Measurements from ENCODE around the gene ZNF519.

Gene ZNF519

DNA sequence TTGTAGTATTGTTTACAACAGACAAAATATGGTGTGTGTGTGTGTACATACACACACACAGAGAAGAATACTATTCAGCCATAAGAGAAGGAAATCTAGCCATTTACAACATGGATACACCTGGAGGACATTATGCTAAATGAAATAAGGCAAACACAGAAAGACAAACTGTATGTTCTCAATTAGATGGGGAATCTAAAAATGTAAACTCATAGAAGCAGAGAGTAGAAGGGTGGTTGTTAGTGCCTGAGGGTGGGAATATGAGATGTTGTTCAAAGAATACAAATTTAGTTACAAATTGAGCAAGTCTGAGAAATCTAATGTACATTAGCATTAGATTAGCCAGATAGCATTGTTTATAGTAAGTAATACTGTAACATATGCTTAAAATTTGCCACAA lies 11.3 kb downstream of the ZNF519 start:
- TF ChIP-seq, protein P1, sequence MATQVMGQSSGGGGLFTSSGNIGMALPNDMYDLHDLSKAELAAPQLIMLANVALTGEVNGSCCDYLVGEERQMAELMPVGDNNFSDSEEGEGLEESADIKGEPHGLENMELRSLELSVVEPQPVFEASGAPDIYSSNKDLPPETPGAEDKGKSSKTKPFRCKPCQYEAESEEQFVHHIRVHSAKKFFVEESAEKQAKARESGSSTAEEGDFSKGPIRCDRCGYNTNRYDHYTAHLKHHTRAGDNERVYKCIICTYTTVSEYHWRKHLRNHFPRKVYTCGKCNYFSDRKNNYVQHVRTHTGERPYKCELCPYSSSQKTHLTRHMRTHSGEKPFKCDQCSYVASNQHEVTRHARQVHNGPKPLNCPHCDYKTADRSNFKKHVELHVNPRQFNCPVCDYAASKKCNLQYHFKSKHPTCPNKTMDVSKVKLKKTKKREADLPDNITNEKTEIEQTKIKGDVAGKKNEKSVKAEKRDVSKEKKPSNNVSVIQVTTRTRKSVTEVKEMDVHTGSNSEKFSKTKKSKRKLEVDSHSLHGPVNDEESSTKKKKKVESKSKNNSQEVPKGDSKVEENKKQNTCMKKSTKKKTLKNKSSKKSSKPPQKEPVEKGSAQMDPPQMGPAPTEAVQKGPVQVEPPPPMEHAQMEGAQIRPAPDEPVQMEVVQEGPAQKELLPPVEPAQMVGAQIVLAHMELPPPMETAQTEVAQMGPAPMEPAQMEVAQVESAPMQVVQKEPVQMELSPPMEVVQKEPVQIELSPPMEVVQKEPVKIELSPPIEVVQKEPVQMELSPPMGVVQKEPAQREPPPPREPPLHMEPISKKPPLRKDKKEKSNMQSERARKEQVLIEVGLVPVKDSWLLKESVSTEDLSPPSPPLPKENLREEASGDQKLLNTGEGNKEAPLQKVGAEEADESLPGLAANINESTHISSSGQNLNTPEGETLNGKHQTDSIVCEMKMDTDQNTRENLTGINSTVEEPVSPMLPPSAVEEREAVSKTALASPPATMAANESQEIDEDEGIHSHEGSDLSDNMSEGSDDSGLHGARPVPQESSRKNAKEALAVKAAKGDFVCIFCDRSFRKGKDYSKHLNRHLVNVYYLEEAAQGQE (IDR thresholded peaks at IDR 0.05; ENCODE audit: insufficient read depth in 1 of 2, low read depth in 2 of 2, low read length in 2 of 2): no peak
- TF ChIP-seq FOXP2 (optimal IDR thresholded peaks at IDR 0.05; ENCODE audit: borderline replicate concordance, extremely low read depth, extremely low read length, insufficient read depth) (no peak), SIN3A (IDR thresholded peaks at IDR 0.05; ENCODE audit: borderline replicate concordance, insufficient read depth, low read length) (no peak), POLR2AphosphoS5 (IDR thresholded peaks at IDR 0.05; ENCODE audit: low read depth, low read length) (no peak), TAF1 (IDR thresholded peaks at IDR 0.05; ENCODE audit: borderline replicate concordance, insufficient read depth, low read length) (no peak)

DNA sequence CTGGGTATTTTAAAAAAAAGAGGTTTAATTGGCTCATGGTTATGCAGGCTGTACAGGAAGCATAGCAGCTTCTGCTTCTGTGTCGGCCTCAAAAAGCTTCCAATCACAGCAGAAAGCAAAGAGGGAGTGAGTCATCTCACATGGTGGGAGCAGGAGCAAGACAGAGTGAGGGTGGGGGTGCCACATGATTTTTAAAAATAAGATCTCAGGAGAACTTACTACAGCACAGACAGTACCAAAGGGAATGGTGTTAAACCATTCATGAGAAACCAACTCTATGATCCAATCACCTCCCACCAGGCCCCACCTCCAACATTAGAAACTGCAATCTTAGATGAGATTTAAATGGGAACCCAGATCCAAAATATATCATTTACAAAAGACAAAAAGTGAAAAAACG lies 14.6 kb downstream of the ZNF519 start:
- TF ChIP-seq FOXP2 (optimal IDR thresholded peaks at IDR 0.05; ENCODE audit: borderline replicate concordance, extremely low read depth, extremely low read length, insufficient read depth): no peak
- no peak for TF ChIP-seq SIN3A (IDR thresholded peaks at IDR 0.05; ENCODE audit: borderline replicate concordance, insufficient read depth, low read length)
- TF ChIP-seq POLR2AphosphoS5 (IDR thresholded peaks at IDR 0.05; ENCODE audit: low read depth, low read length): no peak
- no peak for TF ChIP-seq TAF1 (IDR thresholded peaks at IDR 0.05; ENCODE audit: borderline replicate concordance, insufficient read depth, low read length)
- TF ChIP-seq, protein P1 (IDR thresholded peaks at IDR 0.05; ENCODE audit: insufficient read depth in 1 of 2, low read depth in 2 of 2, low read length in 2 of 2): no peak

DNA sequence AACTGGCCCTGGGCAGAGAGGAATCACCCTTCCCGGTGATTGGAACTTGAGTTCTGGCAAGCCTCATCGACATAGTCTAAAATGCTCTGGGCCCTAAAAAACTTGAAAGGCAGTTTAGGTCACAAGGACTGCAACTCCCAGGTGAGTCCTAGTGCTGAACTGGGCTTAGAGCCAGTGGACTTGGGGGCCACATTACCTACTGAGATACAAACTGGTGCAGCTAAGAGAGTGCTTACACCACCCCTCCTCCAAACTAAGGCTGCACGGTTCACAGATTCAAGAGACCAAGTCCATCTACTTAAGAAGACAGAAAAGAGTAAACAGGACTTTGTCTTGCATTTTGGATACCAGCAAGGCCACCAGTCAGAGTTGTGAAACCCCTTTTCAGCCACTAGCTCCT lies 25.3 kb downstream of the ZNF519 start:
- TF ChIP-seq, protein P1 (IDR thresholded peaks at IDR 0.05; ENCODE audit: insufficient read depth in 1 of 2, low read depth in 2 of 2, low read length in 2 of 2): no peak
- no peak for TF ChIP-seq TAF1 (IDR thresholded peaks at IDR 0.05; ENCODE audit: borderline replicate concordance, insufficient read depth, low read length)
- no peak for TF ChIP-seq POLR2AphosphoS5 (IDR thresholded peaks at IDR 0.05; ENCODE audit: low read depth, low read length)
- TF ChIP-seq SIN3A (IDR thresholded peaks at IDR 0.05; ENCODE audit: borderline replicate concordance, insufficient read depth, low read length): no peak
- TF ChIP-seq FOXP2 (optimal IDR thresholded peaks at IDR 0.05; ENCODE audit: borderline replicate concordance, extremely low read depth, extremely low read length, insufficient read depth): no peak

- TF ChIP-seq SIN3A (IDR thresholded peaks at IDR 0.05; ENCODE audit: borderline replicate concordance, insufficient read depth, low read length): no peak
- no peak for TF ChIP-seq POLR2AphosphoS5 (IDR thresholded peaks at IDR 0.05; ENCODE audit: low read depth, low read length)
- no peak for TF ChIP-seq FOXP2 (optimal IDR thresholded peaks at IDR 0.05; ENCODE audit: borderline replicate concordance, extremely low read depth, extremely low read length, insufficient read depth)
- TF ChIP-seq TAF1 (IDR thresholded peaks at IDR 0.05; ENCODE audit: borderline replicate concordance, insufficient read depth, low read length): no peak
- TF ChIP-seq, protein P1 (IDR thresholded peaks at IDR 0.05; ENCODE audit: insufficient read depth in 1 of 2, low read depth in 2 of 2, low read length in 2 of 2): no peak
These were observed 27.1 kb downstream of the ZNF519 start for GRCh38 chr18:14104906-14105748.
